Thoracic aorta (tissue), 2 donors: ENCODE data around the gene PLAC8L1. TPM values are rescaled to one million over a fixed set of nuclear protein-coding genes. Genes with fewer than 3 reads are reported as not detected.

ENCODE experiments used
- ATAC-seq: fragments of 150-250 bp; one replicate; pipeline ENCODE4 v1.8.0; 2017; ENCODE audit warnings: low read depth; ENCODE audit not compliant: insufficient number of reproducible peaks, low FRiP score
- DNase-seq: peaks from one replicate; pipeline ENCODE4 v3.0.0-alpha.2; 2020; ENCODE audit warnings: low spot score
- H3K27ac ChIP-seq, 2 donors: fragments of 200-600 bp; sonication (generic); 1 replicate in 1 of 2; 2 replicates in 1 of 2; pipeline ENCODE4 v1.5.1; 2016; ENCODE audit warnings: mild to moderate bottlenecking in 2 of 2, moderate library complexity in 2 of 2
- H3K27me3 ChIP-seq: fragments of 200-600 bp; sonication (generic); replicated peaks from 2 replicates; pipeline ENCODE4 v1.6.0; 2016; ENCODE audit warnings: mild to moderate bottlenecking; ENCODE audit not compliant: insufficient read depth
- H3K36me3 ChIP-seq: fragments of 200-600 bp; sonication (generic); one replicate; pipeline ENCODE4 v1.5.1; 2016
- H3K4me1 ChIP-seq, 2 donors: fragments of 200-600 bp; sonication (generic); 1 replicate in 1 of 2; 2 replicates in 1 of 2; pipeline versions ENCODE4 v1.5.1 to v1.6.0; 2016; ENCODE audit warnings: low read depth in 2 of 2, mild to moderate bottlenecking in 1 of 2; ENCODE audit not compliant: control insufficient read depth in 1 of 2
- H3K4me3 ChIP-seq: fragments of 200-600 bp; sonication (generic); 2 replicates; pipeline ENCODE4 v1.5.1; 2016; ENCODE audit warnings: mild to moderate bottlenecking
- H3K9me3 ChIP-seq: fragments of 200-600 bp; sonication (generic); 2 replicates; pipeline ENCODE4 v1.5.1; 2016
- total RNA-seq, 2 donors: library from RNA; depleted of rRNA; stranded (reverse); fragments of >200 nt; gene quantifications; one replicate each; pipeline versions ENCODE4 v1.1.0 to v1.2.3, GENCODE V29; 2016
- TF ChIP-seq, protein P1 (sequence below): fragments of 200-600 bp; sonication (generic); IDR thresholded peaks from one replicate; pipeline ENCODE4 v1.5.1; 2019; ENCODE audit warnings: antibody characterized with exemption

The PLAC8L1 gene
- total RNA-seq, 2 donors from 2014 or later = not detected

GRCh38 chr5:146082798-146083197, 22.6 kb downstream of the PLAC8L1 start:
- H3K36me3 ChIP-seq = no peaks in the 10 kb centered on the region
- no peaks in the 10 kb centered on the region for H3K27me3 ChIP-seq
- TF ChIP-seq, protein P1, sequence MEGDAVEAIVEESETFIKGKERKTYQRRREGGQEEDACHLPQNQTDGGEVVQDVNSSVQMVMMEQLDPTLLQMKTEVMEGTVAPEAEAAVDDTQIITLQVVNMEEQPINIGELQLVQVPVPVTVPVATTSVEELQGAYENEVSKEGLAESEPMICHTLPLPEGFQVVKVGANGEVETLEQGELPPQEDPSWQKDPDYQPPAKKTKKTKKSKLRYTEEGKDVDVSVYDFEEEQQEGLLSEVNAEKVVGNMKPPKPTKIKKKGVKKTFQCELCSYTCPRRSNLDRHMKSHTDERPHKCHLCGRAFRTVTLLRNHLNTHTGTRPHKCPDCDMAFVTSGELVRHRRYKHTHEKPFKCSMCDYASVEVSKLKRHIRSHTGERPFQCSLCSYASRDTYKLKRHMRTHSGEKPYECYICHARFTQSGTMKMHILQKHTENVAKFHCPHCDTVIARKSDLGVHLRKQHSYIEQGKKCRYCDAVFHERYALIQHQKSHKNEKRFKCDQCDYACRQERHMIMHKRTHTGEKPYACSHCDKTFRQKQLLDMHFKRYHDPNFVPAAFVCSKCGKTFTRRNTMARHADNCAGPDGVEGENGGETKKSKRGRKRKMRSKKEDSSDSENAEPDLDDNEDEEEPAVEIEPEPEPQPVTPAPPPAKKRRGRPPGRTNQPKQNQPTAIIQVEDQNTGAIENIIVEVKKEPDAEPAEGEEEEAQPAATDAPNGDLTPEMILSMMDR = no peak
- H3K4me1 ChIP-seq = no peaks in the 10 kb centered on the region
- H3K9me3 ChIP-seq = no peaks in the 10 kb centered on the region
- no peak for DNase-seq
- no peak overlapping the region for H3K27ac ChIP-seq
- H3K4me3 ChIP-seq = no peak overlapping the region
- no peak for ATAC-seq

- no peaks in the 10 kb centered on the region for H3K36me3 ChIP-seq
- no peaks in the 10 kb centered on the region for H3K27me3 ChIP-seq
- DNase-seq = no peak
- no peak overlapping the region for H3K4me3 ChIP-seq
- no peaks in the 10 kb centered on the region for H3K9me3 ChIP-seq
- H3K4me1 ChIP-seq = no peaks in the 10 kb centered on the region
- no peak overlapping the region for H3K27ac ChIP-seq
- TF ChIP-seq, protein P1 = no peak
- ATAC-seq = no peak
Measured at GRCh38 chr5:146081556-146081955, 23.8 kb downstream of the PLAC8L1 start.

GRCh38 chr5:146079695-146080373, 25.5 kb downstream of the PLAC8L1 start:
- ATAC-seq (no peak), DNase-seq (no peak)
- Histone ChIP-seq H3K4me1 (no peaks in the 10 kb centered on the region), H3K4me3 (no peak overlapping the region), H3K27ac (no peak overlapping the region), H3K27me3 (no peaks in the 10 kb centered on the region), H3K36me3 (no peaks in the 10 kb centered on the region), H3K9me3 (no peaks in the 10 kb centered on the region)
- TF ChIP-seq, protein P1 = no peak

- no peak for ATAC-seq
- Histone ChIP-seq H3K27ac (no peak overlapping the region), H3K4me3 (no peak overlapping the region), H3K27me3 (no peaks in the 10 kb centered on the region), H3K4me1 (no peaks in the 10 kb centered on the region), H3K36me3 (no peaks in the 10 kb centered on the region), H3K9me3 (no peaks in the 10 kb centered on the region)
- DNase-seq = no peak
- TF ChIP-seq, protein P1 = no peak
Measured at GRCh38 chr5:146078566-146078965, 26.8 kb downstream of the PLAC8L1 start.

GRCh38 chr5:146076455-146076854, 28.9 kb downstream of the PLAC8L1 start:
- no peak overlapping the region for H3K27ac ChIP-seq
- TF ChIP-seq, protein P1 = no peak
- H3K4me1 ChIP-seq = peaks cover 6 to 11% of the 10 kb centered on the region in 2 donors
- H3K27me3 ChIP-seq = no peaks in the 10 kb centered on the region
- ATAC-seq (no peak), DNase-seq (no peak)
- H3K4me3 ChIP-seq = no peak overlapping the region
- H3K36me3 ChIP-seq = no peaks in the 10 kb centered on the region
- H3K9me3 ChIP-seq = no peaks in the 10 kb centered on the region
